Neural progenitor cell (in vitro differentiated cells): ENCODE data around the gene LHCGR.
"Not testable (repeated sequence)": the region's sequence is repeated elsewhere in the genome, so short reads cannot be mapped to it uniquely, and the experiment has no call there.

Experiments used
- EZH2 ChIP-seq: fragments of 200-600 bp; sonication (generic); IDR thresholded peaks from 2 replicates; pipeline ENCODE4 v1.6.1; 2017; ENCODE audit warnings: antibody characterized with exemption, mild to moderate bottlenecking, moderate library complexity
- TF ChIP-seq, protein P1 (sequence below): fragments of 200-600 bp; sonication (generic); IDR thresholded peaks from 2 replicates; pipeline ENCODE4 v1.5.1; 2017; ENCODE audit warnings: antibody characterized with exemption, mild to moderate bottlenecking

DNA sequence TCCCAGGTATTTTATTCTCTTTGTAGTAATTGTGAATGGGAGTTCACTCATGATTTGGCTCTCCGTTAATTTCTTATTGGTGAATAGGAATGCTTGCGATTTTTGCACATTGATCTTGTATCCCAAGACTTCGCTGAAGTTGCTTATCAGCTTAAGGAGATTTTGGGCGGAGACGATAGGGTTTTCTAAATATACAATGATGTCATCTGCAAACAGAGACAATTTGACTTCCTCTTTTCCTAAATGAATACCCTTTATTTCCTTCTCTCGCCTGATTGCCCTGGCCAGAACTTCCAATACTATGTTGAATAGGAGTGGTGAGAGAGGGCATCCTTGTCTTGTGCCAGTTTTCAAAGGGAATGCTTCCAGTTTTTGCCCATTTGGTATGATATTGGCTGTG, 51.9 kb downstream of the LHCGR start:
- TF ChIP-seq, protein P1, sequence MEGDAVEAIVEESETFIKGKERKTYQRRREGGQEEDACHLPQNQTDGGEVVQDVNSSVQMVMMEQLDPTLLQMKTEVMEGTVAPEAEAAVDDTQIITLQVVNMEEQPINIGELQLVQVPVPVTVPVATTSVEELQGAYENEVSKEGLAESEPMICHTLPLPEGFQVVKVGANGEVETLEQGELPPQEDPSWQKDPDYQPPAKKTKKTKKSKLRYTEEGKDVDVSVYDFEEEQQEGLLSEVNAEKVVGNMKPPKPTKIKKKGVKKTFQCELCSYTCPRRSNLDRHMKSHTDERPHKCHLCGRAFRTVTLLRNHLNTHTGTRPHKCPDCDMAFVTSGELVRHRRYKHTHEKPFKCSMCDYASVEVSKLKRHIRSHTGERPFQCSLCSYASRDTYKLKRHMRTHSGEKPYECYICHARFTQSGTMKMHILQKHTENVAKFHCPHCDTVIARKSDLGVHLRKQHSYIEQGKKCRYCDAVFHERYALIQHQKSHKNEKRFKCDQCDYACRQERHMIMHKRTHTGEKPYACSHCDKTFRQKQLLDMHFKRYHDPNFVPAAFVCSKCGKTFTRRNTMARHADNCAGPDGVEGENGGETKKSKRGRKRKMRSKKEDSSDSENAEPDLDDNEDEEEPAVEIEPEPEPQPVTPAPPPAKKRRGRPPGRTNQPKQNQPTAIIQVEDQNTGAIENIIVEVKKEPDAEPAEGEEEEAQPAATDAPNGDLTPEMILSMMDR = not testable (repeated sequence)
- not testable (repeated sequence) for TF ChIP-seq EZH2
